Astrocyte (in vitro differentiated cells and primary cell): ENCODE results near the gene UBE2E1. TPM values are rescaled to one million over a fixed set of nuclear protein-coding genes. Genes with fewer than 3 reads are reported as not detected.

Experiments used
- DNase-seq: peaks from one replicate; pipeline ENCODE4 v3.0.0-alpha.2; 2010; ENCODE audit warnings: low read depth
- FAIRE-seq: peaks from 2 replicates; lab custom pipeline; 2011; peaks lifted over from hg19 to GRCh38; lab: Jason Lieb, UNC
- H2AFZ ChIP-seq: 2 replicates; pipeline ENCODE4 v1.6.0; 2012; ENCODE audit warnings: low read depth, low read length, inconsistent platforms
- H3K27ac ChIP-seq: 2 replicates; pipeline ENCODE4 v1.5.1; 2011; ENCODE audit warnings: low read depth, low read length, inconsistent platforms
- H3K27me3 ChIP-seq: 2 replicates; pipeline ENCODE4 v1.6.0; 2011; ENCODE audit warnings: low read length, inconsistent platforms; ENCODE audit not compliant: insufficient read depth
- H3K36me3 ChIP-seq: 2 replicates; pipeline ENCODE4 v1.5.1; 2011; ENCODE audit warnings: low read length, inconsistent platforms; ENCODE audit not compliant: insufficient read depth
- H3K4me1 ChIP-seq: 2 replicates; pipeline ENCODE4 v1.5.1; 2011; ENCODE audit warnings: low read length, inconsistent platforms; ENCODE audit not compliant: insufficient read depth
- H3K4me2 ChIP-seq: 2 replicates; pipeline ENCODE4 v1.6.0; 2012; ENCODE audit warnings: low read length, inconsistent platforms
- H3K4me3 ChIP-seq: 2 replicates; pipeline ENCODE4 v1.5.1; 2011; ENCODE audit warnings: low read depth, mild to moderate bottlenecking, low read length, inconsistent platforms; ENCODE audit not compliant: insufficient read depth
- H3K79me2 ChIP-seq: 2 replicates; pipeline ENCODE4 v1.6.0; 2012; ENCODE audit warnings: mild to moderate bottlenecking, low read length, inconsistent platforms; ENCODE audit not compliant: insufficient read depth
- H3K9ac ChIP-seq: 2 replicates; pipeline ENCODE4 v1.6.0; 2012; ENCODE audit warnings: mild to moderate bottlenecking, low read length, inconsistent platforms
- H3K9me3 ChIP-seq: 2 replicates; pipeline ENCODE4 v1.5.1; 2012; ENCODE audit warnings: low read depth, mild to moderate bottlenecking, low read length, inconsistent platforms; ENCODE audit not compliant: insufficient read depth
- H4K20me1 ChIP-seq: 2 replicates; pipeline ENCODE4 v1.6.0; 2012; ENCODE audit warnings: low read length, inconsistent platforms; ENCODE audit not compliant: insufficient read depth
- H3K27ac Mint-ChIP-seq: one replicate; pipeline ENCODE4 v1.8.0; 2021; ENCODE audit warnings: mild to moderate bottlenecking, mixed read lengths; ENCODE audit not compliant: unreplicated experiment
- H3K27me3 Mint-ChIP-seq: one replicate; pipeline ENCODE4 v1.8.0; 2021; ENCODE audit warnings: low read depth, mixed read lengths; ENCODE audit not compliant: unreplicated experiment
- H3K36me3 Mint-ChIP-seq: one replicate; pipeline ENCODE4 v1.8.0; 2021; ENCODE audit warnings: low read depth, mixed read lengths; ENCODE audit not compliant: unreplicated experiment
- H3K4me1 Mint-ChIP-seq: one replicate; pipeline ENCODE4 v1.8.0; 2021; ENCODE audit warnings: low read depth, mixed read lengths; ENCODE audit not compliant: unreplicated experiment
- H3K4me3 Mint-ChIP-seq: one replicate; pipeline ENCODE4 v1.8.0; 2021; ENCODE audit warnings: mild to moderate bottlenecking, moderate library complexity, mixed read lengths; ENCODE audit not compliant: unreplicated experiment
- H3K9me3 Mint-ChIP-seq: one replicate; pipeline ENCODE4 v1.8.0; 2021; ENCODE audit warnings: mild to moderate bottlenecking, mixed read lengths; ENCODE audit not compliant: unreplicated experiment
- EZH2 ChIP-seq: IDR thresholded peaks from 2 replicates; pipeline ENCODE4 v1.6.1; 2012; ENCODE audit warnings: mild to moderate bottlenecking, low read length, inconsistent platforms; ENCODE audit not compliant: insufficient read depth
- total RNA-seq: library from RNA; stranded (reverse); gene quantifications from 2 replicates; pipeline ENCODE4 v1.2.1, GENCODE V29; 2021
- TF ChIP-seq, protein P1 (sequence below): IDR thresholded peaks from 2 replicates; pipeline ENCODE4 v1.5.1; 2011; ENCODE audit warnings: low read depth, mild to moderate bottlenecking, inconsistent platforms, low read length, moderate library complexity; ENCODE audit not compliant: insufficient read depth

Gene UBE2E1
- total RNA-seq, 1 donor from 2014 or later, result 150 TPM

DNA sequence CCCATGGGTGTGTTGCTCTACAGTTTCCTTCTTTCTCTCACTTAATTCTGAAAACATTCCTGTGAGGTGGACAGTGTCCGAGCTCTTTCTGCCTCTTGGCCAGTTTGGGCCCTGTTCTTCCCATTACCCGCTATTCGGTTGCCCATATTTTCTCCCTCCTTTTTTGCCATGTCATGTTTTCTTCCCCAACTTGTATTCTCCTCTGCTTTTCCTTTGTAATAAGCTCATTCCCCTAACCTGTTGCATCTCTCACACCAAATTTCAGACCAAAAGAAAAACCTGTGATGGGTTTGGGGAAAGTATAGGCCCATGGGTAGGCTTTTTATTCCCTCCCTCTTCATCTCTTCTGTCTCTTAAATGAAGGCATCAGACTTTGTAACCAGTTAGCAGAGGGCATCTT lies 80.6 kb downstream of the UBE2E1 start:
- DNase-seq (no peak), FAIRE-seq (no peak)
- no peak overlapping the region for H2AFZ ChIP-seq
- Mint-ChIP-seq H3K27ac (no peak overlapping the region), H3K9me3 (no peaks in the 10 kb centered on the region), H3K4me3 (no peak overlapping the region), H3K4me1 (peaks cover 9% of the 10 kb centered on the region), H3K27me3 (no peaks in the 10 kb centered on the region), H3K36me3 (peaks cover 6% of the 10 kb centered on the region)
- no peaks in the 10 kb centered on the region for H3K9me3 ChIP-seq
- H3K36me3 ChIP-seq, result peaks cover 3% of the 10 kb centered on the region
- H3K9ac ChIP-seq, result no peak overlapping the region
- peaks cover 60% of the 10 kb centered on the region for H4K20me1 ChIP-seq
- H3K4me3 ChIP-seq, result no peak overlapping the region
- H3K27ac ChIP-seq, result no peak overlapping the region
- no peaks in the 10 kb centered on the region for H3K4me1 ChIP-seq
- TF ChIP-seq, protein P1, sequence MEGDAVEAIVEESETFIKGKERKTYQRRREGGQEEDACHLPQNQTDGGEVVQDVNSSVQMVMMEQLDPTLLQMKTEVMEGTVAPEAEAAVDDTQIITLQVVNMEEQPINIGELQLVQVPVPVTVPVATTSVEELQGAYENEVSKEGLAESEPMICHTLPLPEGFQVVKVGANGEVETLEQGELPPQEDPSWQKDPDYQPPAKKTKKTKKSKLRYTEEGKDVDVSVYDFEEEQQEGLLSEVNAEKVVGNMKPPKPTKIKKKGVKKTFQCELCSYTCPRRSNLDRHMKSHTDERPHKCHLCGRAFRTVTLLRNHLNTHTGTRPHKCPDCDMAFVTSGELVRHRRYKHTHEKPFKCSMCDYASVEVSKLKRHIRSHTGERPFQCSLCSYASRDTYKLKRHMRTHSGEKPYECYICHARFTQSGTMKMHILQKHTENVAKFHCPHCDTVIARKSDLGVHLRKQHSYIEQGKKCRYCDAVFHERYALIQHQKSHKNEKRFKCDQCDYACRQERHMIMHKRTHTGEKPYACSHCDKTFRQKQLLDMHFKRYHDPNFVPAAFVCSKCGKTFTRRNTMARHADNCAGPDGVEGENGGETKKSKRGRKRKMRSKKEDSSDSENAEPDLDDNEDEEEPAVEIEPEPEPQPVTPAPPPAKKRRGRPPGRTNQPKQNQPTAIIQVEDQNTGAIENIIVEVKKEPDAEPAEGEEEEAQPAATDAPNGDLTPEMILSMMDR, result no peak
- TF ChIP-seq EZH2, result no peak
- no peaks in the 10 kb centered on the region for H3K79me2 ChIP-seq
- H3K27me3 ChIP-seq, result no peaks in the 10 kb centered on the region
- H3K4me2 ChIP-seq, result no peak overlapping the region

DNA sequence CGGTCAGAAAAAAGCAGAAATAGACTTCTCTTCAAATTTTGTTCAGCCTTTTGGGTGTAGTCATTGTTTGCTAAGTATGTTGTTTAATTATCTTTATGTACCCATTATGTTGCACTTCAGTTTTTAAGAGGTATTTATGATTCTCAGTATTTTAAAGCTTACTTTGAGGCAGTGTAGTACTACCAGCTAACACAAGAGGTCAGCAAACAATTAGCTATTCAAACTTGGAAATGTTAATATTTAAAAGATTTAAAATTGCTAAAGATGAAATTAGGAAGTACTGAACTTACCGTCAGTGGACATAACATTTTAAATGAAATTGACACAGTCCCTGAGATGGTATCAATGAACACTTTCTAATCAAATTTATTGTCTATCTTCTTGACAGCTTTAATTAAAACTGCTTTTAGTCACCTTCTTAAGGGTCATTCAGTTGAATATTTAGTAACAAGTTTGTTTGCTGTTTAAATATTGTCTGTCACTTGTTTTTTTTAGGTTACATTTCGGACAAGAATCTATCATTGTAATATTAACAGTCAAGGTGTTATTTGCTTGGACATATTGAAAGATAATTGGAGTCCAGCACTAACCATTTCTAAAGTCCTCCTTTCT lies 83.0 kb downstream of the UBE2E1 start:
- Histone ChIP-seq H3K27ac (no peak overlapping the region), H3K79me2 (no peaks in the 10 kb centered on the region), H3K27me3 (no peaks in the 10 kb centered on the region), H3K36me3 (peaks cover 3% of the 10 kb centered on the region), H3K4me3 (no peak overlapping the region), H4K20me1 (peaks cover 56% of the 10 kb centered on the region), H2AFZ (no peak overlapping the region), H3K9me3 (no peaks in the 10 kb centered on the region), H3K4me2 (no peak overlapping the region), H3K4me1 (no peaks in the 10 kb centered on the region), H3K9ac (no peak overlapping the region)
- no peaks in the 10 kb centered on the region for H3K27me3 Mint-ChIP-seq
- FAIRE-seq (peak; percentile 39), DNase-seq (no peak)
- H3K4me3 Mint-ChIP-seq, result no peak overlapping the region
- H3K9me3 Mint-ChIP-seq, result no peaks in the 10 kb centered on the region
- no peaks in the 10 kb centered on the region for H3K36me3 Mint-ChIP-seq
- no peak overlapping the region for H3K27ac Mint-ChIP-seq
- H3K4me1 Mint-ChIP-seq, result no peaks in the 10 kb centered on the region
- TF ChIP-seq, protein P1, result peak; percentile 70
- TF ChIP-seq EZH2, result no peak

DNA sequence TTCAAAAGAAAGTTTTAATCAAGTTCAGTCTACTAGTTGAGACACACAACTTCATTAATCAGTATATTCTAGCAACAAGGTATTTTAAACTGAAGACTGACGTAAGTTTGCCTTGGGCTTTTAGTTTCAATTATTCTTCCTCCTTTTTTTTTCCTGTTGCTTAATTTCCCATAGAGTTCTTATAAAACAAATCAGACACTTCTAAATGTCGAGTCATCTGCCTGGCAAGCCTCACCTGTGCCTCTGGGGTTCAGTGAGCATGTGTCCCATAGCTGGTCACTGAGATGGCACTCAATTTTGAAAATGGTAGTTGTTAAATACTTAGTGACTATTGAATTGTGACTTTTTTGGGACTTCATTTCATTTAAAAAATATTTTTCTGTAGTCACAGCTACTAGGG lies 83.6 kb downstream of the UBE2E1 start:
- Mint-ChIP-seq H3K27ac (no peak overlapping the region), H3K4me1 (no peaks in the 10 kb centered on the region), H3K4me3 (no peak overlapping the region), H3K36me3 (peaks cover 4% of the 10 kb centered on the region), H3K9me3 (no peaks in the 10 kb centered on the region), H3K27me3 (no peaks in the 10 kb centered on the region)
- Histone ChIP-seq H2AFZ (no peak overlapping the region), H3K79me2 (no peaks in the 10 kb centered on the region), H3K27me3 (no peaks in the 10 kb centered on the region), H3K4me2 (no peak overlapping the region), H3K36me3 (peaks cover 3% of the 10 kb centered on the region), H3K9ac (no peak overlapping the region), H3K27ac (no peak overlapping the region), H4K20me1 (peaks cover 52% of the 10 kb centered on the region), H3K4me3 (no peak overlapping the region), H3K9me3 (no peaks in the 10 kb centered on the region), H3K4me1 (no peaks in the 10 kb centered on the region)
- FAIRE-seq, result no peak
- TF ChIP-seq, protein P1, result no peak
- TF ChIP-seq EZH2, result no peak
- no peak for DNase-seq
